T-cell (primary cell): Measurements from ENCODE around the gene TMPO. TPM values are rescaled to one million over a fixed set of nuclear protein-coding genes. Genes with fewer than 3 reads are reported as not detected.

ENCODE experiments used
- ATAC-seq, 4 experiments: fragments of 200-7000 bp in 3 of 4; fragments of 150-1000 bp in 1 of 4; cut with Tn5 transposase; replicated peaks in 1 of 4; 1 replicate in 3 of 4; 2 replicates in 1 of 4; pipeline ENCODE4 v1.10.0; 2021; ENCODE audit warnings: moderate library complexity in 3 of 4, mild to moderate bottlenecking in 2 of 4, moderate number of reproducible peaks in 1 of 4
- CTCF ChIA-PET, 2 donors: fragments of 300-600 bp; sonication (Branson Sonifier 250); formaldehyde crosslinking; loops; one replicate each; lab custom pipeline; 2022; ENCODE audit warnings: antibody characterized with exemption in 2 of 2; lab: Charles Lee
- POLR2A ChIA-PET, 2 donors: fragments of 300-600 bp; sonication (Branson Sonifier 250); formaldehyde crosslinking; loops; one replicate each; lab custom pipeline; 2022; ENCODE audit warnings: antibody characterized with exemption in 2 of 2; lab: Charles Lee
- DNase-seq, 35 experiments: peaks; one replicate each; pipeline versions ENCODE4 v3.0.0 to v3.0.0-alpha.2; 2013 to 2023
- H3K27ac ChIP-seq: one replicate; pipeline ENCODE4 v1.5.1; 2013; ENCODE audit warnings: low read length
- H3K27me3 ChIP-seq, 2 experiments: replicated peaks in 1 of 2; 1 replicate in 1 of 2; 2 replicates in 1 of 2; pipeline versions ENCODE4 v1.6.1 to v1.7.0; 2013; ENCODE audit warnings: low read length in 1 of 2, mixed read lengths in 1 of 2; ENCODE audit not compliant: control insufficient read depth in 2 of 2, insufficient read depth in 2 of 2; ENCODE audit errors: extremely low read depth in 1 of 2
- H3K36me3 ChIP-seq, 2 donors: 1 replicate in 1 of 2; 2 replicates in 1 of 2; pipeline versions ENCODE4 v1.6.1 to v1.7.0; 2013; ENCODE audit warnings: low read length in 1 of 2; ENCODE audit not compliant: control insufficient read depth in 2 of 2, insufficient read depth in 1 of 2; ENCODE audit errors: extremely low read depth in 1 of 2
- H3K4me1 ChIP-seq, 2 experiments: 1 replicate in 1 of 2; 2 replicates in 1 of 2; pipeline versions ENCODE4 v1.6.1 to v1.7.0; 2013; ENCODE audit warnings: low read length in 2 of 2, mixed read lengths in 1 of 2; ENCODE audit not compliant: insufficient read depth in 2 of 2, control insufficient read depth in 1 of 2; ENCODE audit errors: extremely low read depth in 1 of 2
- H3K4me3 ChIP-seq, 2 donors: 1 replicate in 1 of 2; 2 replicates in 1 of 2; pipeline versions ENCODE4 v1.5.1 to v1.7.0; 2013; ENCODE audit warnings: mild to moderate bottlenecking in 2 of 2, low read length in 1 of 2, moderate library complexity in 1 of 2; ENCODE audit not compliant: control insufficient read depth in 1 of 2; ENCODE audit errors: extremely low read depth in 1 of 2
- H3K9me3 ChIP-seq: 2 replicates; pipeline ENCODE4 v1.7.0; 2013
- H3K27ac Mint-ChIP-seq, 2 donors: one replicate each; pipeline ENCODE4 v1.8.0; 2020 to 2021; ENCODE audit warnings: mild to moderate bottlenecking in 2 of 2, mixed read lengths in 2 of 2
- H3K27me3 Mint-ChIP-seq, 2 donors: one replicate each; pipeline ENCODE4 v1.8.0; 2021 to 2022; ENCODE audit warnings: mixed read lengths in 2 of 2
- H3K36me3 Mint-ChIP-seq: one replicate; pipeline ENCODE4 v1.8.0; 2021; ENCODE audit warnings: mixed read lengths
- H3K4me1 Mint-ChIP-seq, 3 donors: one replicate each; pipeline ENCODE4 v1.8.0; 2020 to 2022; ENCODE audit warnings: mixed read lengths in 3 of 3, mild to moderate bottlenecking in 1 of 3
- H3K4me3 Mint-ChIP-seq, 3 donors: one replicate each; pipeline ENCODE4 v1.8.0; 2020 to 2022; ENCODE audit warnings: mild to moderate bottlenecking in 3 of 3, mixed read lengths in 3 of 3, moderate library complexity in 3 of 3
- H3K9me3 Mint-ChIP-seq, 3 donors: one replicate each; pipeline ENCODE4 v1.8.0; 2020 to 2022; ENCODE audit warnings: mixed read lengths in 3 of 3
- WGBS: methylation state at CpG from one replicate; pipeline ENCODE4 v1.1.5; 2013; ENCODE audit warnings: missing lambda C conversion rate; ENCODE audit not compliant: insufficient coverage; 5-methylcytosine and 5-hydroxymethylcytosine counted together
- total RNA-seq, 35 experiments: library from RNA in 6 of 35; stranded (reverse) in 6 of 35; fragments of 120-200 nt in 1 of 35; gene quantifications; one replicate each; pipeline versions ENCODE4 v1.2.1 to v1.2.4 and lab custom pipeline; 2013 to 2026

Gene TMPO
- total RNA-seq, 5 donors from 2014 or later (not counting 1 experiment from before 2014, with no cell fraction given) = 101 to 143 (median 129) TPM

- Histone ChIP-seq H3K27ac (no peak overlapping the region), H3K4me3 (no peak overlapping the region), H3K36me3 (no peaks in the 10 kb centered on the region), H3K27me3 (peaks cover 0 to 2% of the 10 kb centered on the region in 2 experiments), H3K9me3 (no peaks in the 10 kb centered on the region), H3K4me1 (no peaks in the 10 kb centered on the region)
- Mint-ChIP-seq H3K9me3 (no peaks in the 10 kb centered on the region), H3K27me3 (no peaks in the 10 kb centered on the region), H3K4me1 (no peaks in the 10 kb centered on the region), H3K36me3 (no peaks in the 10 kb centered on the region), H3K27ac (no peak overlapping the region), H3K4me3 (no peak overlapping the region)
- ATAC-seq (no peak), DNase-seq (no peak)
- ChIA-PET CTCF (no interaction called here), POLR2A (no interaction called here)
- WGBS = 88% methylated on average over 3 of the region's 6 CpGs
These were observed 66.7 kb downstream of the TMPO start for GRCh38 chr12:98582093-98582492.

- Histone ChIP-seq H3K9me3 (no peaks in the 10 kb centered on the region), H3K27ac (no peak overlapping the region), H3K4me1 (no peaks in the 10 kb centered on the region), H3K4me3 (no peak overlapping the region), H3K36me3 (no peaks in the 10 kb centered on the region), H3K27me3 (no peaks in the 10 kb centered on the region)
- no peak for ATAC-seq
- no peak overlapping the region for H3K27ac Mint-ChIP-seq
- WGBS = 86% methylated on average over 3 of the region's 5 CpGs
- ChIA-PET CTCF (interaction anchor here in 1 of 2 donors (0.7 kb wide), 1 partner anchor 1736 kb away, joined by 3 read pairs; no protein-coding TSS in a partner anchor), POLR2A (no interaction called here)
- H3K9me3 Mint-ChIP-seq = no peaks in the 10 kb centered on the region
- DNase-seq = no peak
- H3K27me3 Mint-ChIP-seq = no peaks in the 10 kb centered on the region
- H3K4me1 Mint-ChIP-seq = peaks cover 0 to 1% (median 0%) of the 10 kb centered on the region in 3 donors
- no peak overlapping the region for H3K4me3 Mint-ChIP-seq
- H3K36me3 Mint-ChIP-seq = no peaks in the 10 kb centered on the region
These were observed 71.7 kb downstream of the TMPO start for GRCh38 chr12:98587084-98587483.

- H3K4me3 ChIP-seq = no peak overlapping the region
- H3K27ac ChIP-seq = no peak overlapping the region
- Mint-ChIP-seq H3K36me3 (peaks cover 16% of the 10 kb centered on the region), H3K27ac (peak overlapping the region in 1 of 2 donors; percentile 22), H3K4me3 (peak overlapping the region in 2 of 3 donors; percentile 27 to 48), H3K4me1 (peaks cover 21 to 28% (median 23%) of the 10 kb centered on the region in 3 donors), H3K9me3 (no peaks in the 10 kb centered on the region), H3K27me3 (no peaks in the 10 kb centered on the region)
- peaks cover 0 to 6% of the 10 kb centered on the region in 2 donors for H3K36me3 ChIP-seq
- ATAC-seq (no peak), DNase-seq (no peak)
- ChIA-PET CTCF (interaction anchor here in 1 of 2 donors (0.6 kb wide), 1 partner anchor 81 kb away, joined by 3 read pairs; no protein-coding TSS in a partner anchor), POLR2A (interaction anchor here in 1 of 2 donors (0.6 kb wide), 1 partner anchor 24 kb away, joined by 15 read pairs; no protein-coding TSS in a partner anchor)
- no peaks in the 10 kb centered on the region for H3K27me3 ChIP-seq
- no peaks in the 10 kb centered on the region for H3K9me3 ChIP-seq
- WGBS = no CpG with 5 or more reads among the region's 4 CpGs
- peaks cover 14 to 18% of the 10 kb centered on the region in 2 experiments for H3K4me1 ChIP-seq
These were observed 75.8 kb downstream of the TMPO start for GRCh38 chr12:98591209-98591608.

GRCh38 chr12:98592825-98593322 is 77.5 kb downstream of the TMPO start:
- no peaks in the 10 kb centered on the region for H3K9me3 ChIP-seq
- Mint-ChIP-seq H3K36me3 (peaks cover 17% of the 10 kb centered on the region), H3K4me1 (peaks cover 27 to 39% (median 33%) of the 10 kb centered on the region in 3 donors), H3K4me3 (peak overlapping the region; percentile 90 to 95 (median 91)), H3K27ac (peak overlapping the region; percentile 95 to 99), H3K27me3 (no peaks in the 10 kb centered on the region), H3K9me3 (no peaks in the 10 kb centered on the region)
- WGBS = 40% methylated on average over 1 of the region's 9 CpGs
- H3K36me3 ChIP-seq = peaks cover 0 to 21% of the 10 kb centered on the region in 2 donors
- peak; percentile 4 to 12 (median 9) for ATAC-seq
- H3K27me3 ChIP-seq = no peaks in the 10 kb centered on the region
- ChIA-PET CTCF (interaction anchor here (0.6 to 2.2 kb wide), 10 partner anchors 14 to 1686 kb away, joined by 3 to 20 read pairs (median 5); partner anchors contain the start of genes IKBIP (in 1 of the 2) and NEDD1 (in 1 of the 2)), POLR2A (interaction anchor here (0.6 to 1.7 kb wide), 12 partner anchors 9 to 76 kb away, joined by 3 to 13 read pairs (median 3); partner anchors contain the start of genes APAF1 (in 1 of the 2) and IKBIP (in 1 of the 2))
- peak overlapping the region; percentile 87 for H3K27ac ChIP-seq
- DNase-seq = peak in 2 of 35 experiments; percentile 9 to 59
- H3K4me1 ChIP-seq = peaks cover 18 to 21% of the 10 kb centered on the region in 2 experiments
- H3K4me3 ChIP-seq = peak overlapping the region; percentile 85 to 97

GRCh38 chr12:98593351-98594049 is 78.1 kb downstream of the TMPO start, which contains the start of gene SLC25A3:
Gene SLC25A3 (plus strand): TSS chr12:98593686. CDS start chr12:98593979, 293 bp downstream.
- POLR2A ChIA-PET = interaction anchor here (0.5 to 1.7 kb wide), 17 partner anchors 8 to 1636 kb away, joined by 3 to 19 read pairs (median 4); partner anchors contain the start of genes APAF1 (in 1 of the 2) and IKBIP (in 1 of the 2)
- Mint-ChIP-seq H3K4me1 (peaks cover 27 to 43% (median 35%) of the 10 kb centered on the region in 3 donors), H3K36me3 (peaks cover 22% of the 10 kb centered on the region), H3K9me3 (no peaks in the 10 kb centered on the region), H3K27me3 (no peaks in the 10 kb centered on the region), H3K4me3 (peak within 1 kb of the TSS; percentile 90 to 95 (median 91)), H3K27ac (peak within 1 kb of the TSS; percentile 95 to 99)
- peaks cover 18 to 21% of the 10 kb centered on the region in 2 experiments for H3K4me1 ChIP-seq
- peak; percentile 96 to 98 (median 98) for ATAC-seq
- H3K27me3 ChIP-seq = no peaks in the 10 kb centered on the region
- no peaks in the 10 kb centered on the region for H3K9me3 ChIP-seq
- peak within 1 kb of the TSS; percentile 94 for H3K27ac ChIP-seq
- H3K36me3 ChIP-seq = peaks cover 0 to 27% of the 10 kb centered on the region in 2 donors
- peak within 1 kb of the TSS; percentile 85 to 97 for H3K4me3 ChIP-seq
- 0% methylated on average over 61 of the region's 67 CpGs for WGBS
- DNase-seq = peak; percentile 82 to 99 (median 93)
- CTCF ChIA-PET = interaction anchor here (0.6 to 2.2 kb wide), 12 partner anchors 14 to 1686 kb away, joined by 3 to 20 read pairs (median 4); partner anchors contain the start of genes IKBIP (in 1 of the 2) and NEDD1 (in 1 of the 2)
